IMR-90 (cell line): ENCODE data around the gene CRIM1.

Experiments
- BHLHE40 ChIP-seq: fragments of 150-350 bp; IDR thresholded peaks from 2 replicates; pipeline ENCODE4 v1.6.1; 2016; ENCODE audit warnings: mild to moderate bottlenecking, low read depth, low read length
- CEBPB ChIP-seq: IDR thresholded peaks from 2 replicates; pipeline ENCODE4 v1.6.1; 2012; ENCODE audit warnings: low read depth, low read length, improper control_type of control experiment
- CHD1 ChIP-seq: IDR thresholded peaks from 2 replicates; pipeline ENCODE4 v1.6.1; 2012; ENCODE audit warnings: low read depth, low read length, improper control_type of control experiment
- MAFK ChIP-seq: IDR thresholded peaks from 2 replicates; pipeline ENCODE4 v1.6.1; 2012; ENCODE audit warnings: low read depth, low read length, improper control_type of control experiment
- MAZ ChIP-seq: IDR thresholded peaks from 2 replicates; pipeline ENCODE4 v1.6.1; 2012; ENCODE audit warnings: low read depth, mild to moderate bottlenecking, low read length, improper control_type of control experiment, moderate library complexity, borderline replicate concordance
- MXI1 ChIP-seq: IDR thresholded peaks from 2 replicates; pipeline ENCODE4 v1.6.1; 2012; ENCODE audit warnings: low read depth, mild to moderate bottlenecking, low read length, moderate library complexity, borderline replicate concordance
- POLR2A ChIP-seq: IDR thresholded peaks from 2 replicates; pipeline ENCODE4 v1.6.1; 2012; ENCODE audit warnings: mild to moderate bottlenecking, low read depth, low read length
- RAD21 ChIP-seq: IDR thresholded peaks from 2 replicates; pipeline ENCODE4 v1.6.1; 2012; ENCODE audit warnings: low read length, improper control_type of control experiment
- RCOR1 ChIP-seq: IDR thresholded peaks from 2 replicates; pipeline ENCODE4 v1.6.1; 2012; ENCODE audit warnings: mild to moderate bottlenecking, low read length, improper control_type of control experiment; ENCODE audit not compliant: insufficient replicate concordance
- RFX5 ChIP-seq: IDR thresholded peaks from 2 replicates; pipeline ENCODE4 v1.8.0; 2012; ENCODE audit warnings: low read depth, mild to moderate bottlenecking, low read length, moderate library complexity
- SMC3 ChIP-seq: fragments of 150-350 bp; IDR thresholded peaks from 2 replicates; pipeline ENCODE4 v1.6.1; 2016; ENCODE audit warnings: low read depth, mild to moderate bottlenecking, antibody characterized with exemption, low read length, moderate library complexity
- TF ChIP-seq, protein P1 (sequence below): conservative IDR thresholded peaks from 2 replicates; pipeline ENCODE4 v1.5.1; 2012; ENCODE audit warnings: mild to moderate bottlenecking, low read depth, low read length, improper control_type of control experiment
- TF ChIP-seq, protein P2 (sequence below): fragments of 150-350 bp; IDR thresholded peaks from 2 replicates; pipeline ENCODE4 v1.6.1; 2017; ENCODE audit warnings: mild to moderate bottlenecking, antibody characterized with exemption, low read length, low read depth
- TF ChIP-seq, protein P3 (sequence below): fragments of 150-350 bp; IDR thresholded peaks from 2 replicates; pipeline ENCODE4 v1.6.1; 2016; ENCODE audit warnings: low read depth, mild to moderate bottlenecking, low read length, moderate library complexity, borderline replicate concordance

DNA sequence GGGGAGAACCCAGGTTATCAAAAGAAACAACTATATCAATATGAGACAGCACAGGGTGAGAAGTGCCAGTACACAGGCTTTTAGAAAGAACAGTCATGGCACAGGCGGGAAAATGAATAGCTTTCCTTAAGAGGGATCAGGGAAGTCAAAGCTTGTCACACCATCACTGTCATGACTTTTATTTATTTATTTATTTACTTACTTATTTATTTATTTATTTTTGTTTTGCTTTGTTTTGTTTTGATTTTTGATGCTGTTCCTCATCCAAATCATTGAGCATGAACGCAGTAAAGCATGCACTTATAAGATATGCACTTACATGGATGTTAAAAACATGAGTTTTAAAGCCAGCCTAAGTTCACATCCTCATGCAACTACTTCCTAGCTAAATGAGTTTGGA lies 19.3 kb upstream of the CRIM1 start:
- TF ChIP-seq, protein P1, sequence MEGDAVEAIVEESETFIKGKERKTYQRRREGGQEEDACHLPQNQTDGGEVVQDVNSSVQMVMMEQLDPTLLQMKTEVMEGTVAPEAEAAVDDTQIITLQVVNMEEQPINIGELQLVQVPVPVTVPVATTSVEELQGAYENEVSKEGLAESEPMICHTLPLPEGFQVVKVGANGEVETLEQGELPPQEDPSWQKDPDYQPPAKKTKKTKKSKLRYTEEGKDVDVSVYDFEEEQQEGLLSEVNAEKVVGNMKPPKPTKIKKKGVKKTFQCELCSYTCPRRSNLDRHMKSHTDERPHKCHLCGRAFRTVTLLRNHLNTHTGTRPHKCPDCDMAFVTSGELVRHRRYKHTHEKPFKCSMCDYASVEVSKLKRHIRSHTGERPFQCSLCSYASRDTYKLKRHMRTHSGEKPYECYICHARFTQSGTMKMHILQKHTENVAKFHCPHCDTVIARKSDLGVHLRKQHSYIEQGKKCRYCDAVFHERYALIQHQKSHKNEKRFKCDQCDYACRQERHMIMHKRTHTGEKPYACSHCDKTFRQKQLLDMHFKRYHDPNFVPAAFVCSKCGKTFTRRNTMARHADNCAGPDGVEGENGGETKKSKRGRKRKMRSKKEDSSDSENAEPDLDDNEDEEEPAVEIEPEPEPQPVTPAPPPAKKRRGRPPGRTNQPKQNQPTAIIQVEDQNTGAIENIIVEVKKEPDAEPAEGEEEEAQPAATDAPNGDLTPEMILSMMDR: no peak
- TF ChIP-seq RFX5: no peak
- no peak for TF ChIP-seq RCOR1
- no peak for TF ChIP-seq CEBPB
- TF ChIP-seq SMC3: no peak
- TF ChIP-seq, protein P2, sequence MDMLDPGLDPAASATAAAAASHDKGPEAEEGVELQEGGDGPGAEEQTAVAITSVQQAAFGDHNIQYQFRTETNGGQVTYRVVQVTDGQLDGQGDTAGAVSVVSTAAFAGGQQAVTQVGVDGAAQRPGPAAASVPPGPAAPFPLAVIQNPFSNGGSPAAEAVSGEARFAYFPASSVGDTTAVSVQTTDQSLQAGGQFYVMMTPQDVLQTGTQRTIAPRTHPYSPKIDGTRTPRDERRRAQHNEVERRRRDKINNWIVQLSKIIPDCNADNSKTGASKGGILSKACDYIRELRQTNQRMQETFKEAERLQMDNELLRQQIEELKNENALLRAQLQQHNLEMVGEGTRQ: no peak
- TF ChIP-seq POLR2A: no peak
- TF ChIP-seq MXI1: no peak
- no peak for TF ChIP-seq CHD1
- TF ChIP-seq RAD21: no peak
- no peak for TF ChIP-seq MAZ
- no peak for TF ChIP-seq MAFK
- TF ChIP-seq BHLHE40: no peak
- TF ChIP-seq, protein P3, sequence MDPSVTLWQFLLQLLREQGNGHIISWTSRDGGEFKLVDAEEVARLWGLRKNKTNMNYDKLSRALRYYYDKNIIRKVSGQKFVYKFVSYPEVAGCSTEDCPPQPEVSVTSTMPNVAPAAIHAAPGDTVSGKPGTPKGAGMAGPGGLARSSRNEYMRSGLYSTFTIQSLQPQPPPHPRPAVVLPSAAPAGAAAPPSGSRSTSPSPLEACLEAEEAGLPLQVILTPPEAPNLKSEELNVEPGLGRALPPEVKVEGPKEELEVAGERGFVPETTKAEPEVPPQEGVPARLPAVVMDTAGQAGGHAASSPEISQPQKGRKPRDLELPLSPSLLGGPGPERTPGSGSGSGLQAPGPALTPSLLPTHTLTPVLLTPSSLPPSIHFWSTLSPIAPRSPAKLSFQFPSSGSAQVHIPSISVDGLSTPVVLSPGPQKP: no peak
